Stimulated activated naive CD4-positive, alpha-beta T cell treated with Interleukin-2 at 50 U/mL for 16 hours (primary cell): ENCODE data around the gene ANKRD42.
"Not testable (repeated sequence)": the region's sequence is repeated elsewhere in the genome, so short reads cannot be mapped to it uniquely, and the experiment has no call there.

Source experiments
- DNase-seq: peaks from one replicate; lab custom pipeline; 2025; lab: John Stamatoyannopoulos, UW

The ANKRD42 gene

GRCh38 chr11:83172551-83172950, 21.0 kb upstream of the ANKRD42 start:
- DNase-seq: no peak

DNA sequence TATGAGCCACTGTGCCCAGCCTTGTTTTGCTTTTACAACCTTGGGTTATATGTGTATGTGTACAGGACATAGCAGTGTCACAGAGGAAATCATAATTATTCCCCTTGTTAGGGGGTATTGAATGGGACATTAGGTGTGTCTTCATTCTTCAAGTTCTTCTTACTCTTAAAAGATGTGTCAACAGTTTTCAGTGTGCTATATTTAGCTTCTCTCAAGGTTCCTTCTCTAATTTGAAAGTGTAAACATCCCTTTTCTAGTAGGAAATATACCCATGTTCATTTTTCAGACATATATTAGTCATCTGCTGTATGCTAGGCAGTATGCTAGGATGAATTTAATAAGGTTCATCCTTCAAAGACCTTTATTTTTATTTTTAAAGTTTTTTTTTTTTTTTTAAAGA, 19.5 kb upstream of the ANKRD42 start:
- DNase-seq: no peak

DNA sequence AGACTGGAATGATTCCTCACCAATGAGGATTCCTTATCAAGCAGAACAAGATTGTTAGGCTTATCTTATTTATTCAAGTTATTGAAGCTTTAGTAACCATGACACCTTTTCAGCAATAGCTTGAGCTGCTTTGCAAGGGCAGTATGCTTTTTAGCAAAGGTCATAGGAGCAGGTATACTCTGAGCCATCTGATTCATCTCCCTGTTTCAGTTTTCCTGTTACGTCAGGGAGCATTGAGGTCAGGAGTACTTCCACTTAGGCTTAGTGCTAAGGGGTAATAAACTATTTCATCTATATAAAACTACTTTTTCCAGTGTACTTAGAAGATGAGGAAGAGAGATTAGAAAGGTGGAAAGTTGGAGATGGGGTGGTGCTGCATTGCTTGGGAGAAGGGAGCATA, 17.7 kb upstream of the ANKRD42 start:
- DNase-seq: no peak

- no peak for DNase-seq
Observed at GRCh38 chr11:83181815-83182214, 11.7 kb upstream of the ANKRD42 start.

GRCh38 chr11:83185767-83186166, 7.7 kb upstream of the ANKRD42 start:
- DNase-seq: no peak

GRCh38 chr11:83187465-83187864, 6.0 kb upstream of the ANKRD42 start:
- DNase-seq: no peak

DNA sequence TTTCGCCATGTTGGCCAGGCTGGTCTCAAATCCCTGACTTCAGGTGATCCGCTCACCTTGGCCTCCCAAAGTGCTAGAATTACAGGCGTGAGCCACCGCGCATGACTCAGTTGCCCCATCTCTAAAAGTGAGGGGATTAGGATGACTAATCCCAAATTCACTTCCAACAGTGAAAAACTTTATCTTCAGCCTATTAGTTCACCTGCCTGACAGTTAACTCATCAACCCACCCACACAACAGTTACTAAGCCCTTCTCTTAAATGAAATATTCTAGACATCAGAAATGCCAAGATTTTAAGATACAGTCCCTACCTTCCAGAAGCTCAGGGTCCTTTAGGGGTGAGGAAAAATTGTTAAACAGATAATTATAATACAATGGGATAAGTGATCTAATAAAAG, 2.0 kb upstream of the ANKRD42 start:
- DNase-seq: no peak

DNA sequence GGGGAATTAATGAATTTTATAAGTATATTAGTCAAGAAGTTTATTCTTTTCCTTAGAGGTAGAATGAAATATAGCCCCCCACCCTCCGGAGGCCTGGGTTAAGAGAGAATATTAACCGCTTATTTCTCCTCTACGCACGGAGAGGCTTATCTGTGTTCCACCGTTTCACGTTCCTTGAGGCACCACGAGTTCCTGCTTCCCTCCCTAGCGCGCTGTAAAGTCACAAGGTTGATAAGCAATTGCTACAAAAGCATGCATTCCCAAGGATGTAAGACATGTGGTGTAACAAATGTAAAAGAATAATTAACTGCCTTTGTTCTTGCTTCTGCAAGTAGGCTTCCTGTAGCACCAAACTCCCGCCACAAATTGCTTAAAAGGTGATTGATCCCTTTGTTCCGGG, 1.5 kb upstream of the ANKRD42 start:
- no peak for DNase-seq

DNA sequence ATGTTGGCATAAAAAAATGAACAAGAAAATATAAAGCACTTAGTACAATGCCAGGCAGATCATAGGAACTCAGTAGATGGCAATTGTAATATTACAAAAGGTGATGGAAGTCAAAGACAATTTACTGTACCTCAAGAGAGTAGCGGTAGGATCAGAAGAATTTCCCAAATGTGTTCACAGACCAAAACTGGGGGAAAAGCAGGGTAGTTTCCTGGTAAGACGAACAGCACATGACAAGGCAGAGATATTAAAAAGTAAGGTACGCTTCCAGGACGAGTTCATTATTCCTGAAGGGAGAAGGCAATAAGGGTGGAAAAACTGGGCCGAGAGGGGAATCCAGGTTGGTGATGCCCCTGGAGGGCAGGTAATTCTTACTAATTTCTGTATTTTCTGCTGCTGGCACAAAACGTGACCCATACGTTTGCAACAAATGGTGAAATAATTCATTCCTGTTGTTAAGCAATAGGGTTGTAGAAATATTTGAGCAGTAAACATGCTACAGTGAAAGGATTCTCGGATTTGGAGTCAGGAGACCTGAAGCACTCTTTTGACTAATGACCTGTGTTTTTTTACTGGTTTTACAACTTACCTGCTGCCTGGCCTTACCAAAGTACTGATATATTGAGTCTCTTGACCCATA, 786 bp upstream of the ANKRD42 start:
- DNase-seq: no peak

DNA sequence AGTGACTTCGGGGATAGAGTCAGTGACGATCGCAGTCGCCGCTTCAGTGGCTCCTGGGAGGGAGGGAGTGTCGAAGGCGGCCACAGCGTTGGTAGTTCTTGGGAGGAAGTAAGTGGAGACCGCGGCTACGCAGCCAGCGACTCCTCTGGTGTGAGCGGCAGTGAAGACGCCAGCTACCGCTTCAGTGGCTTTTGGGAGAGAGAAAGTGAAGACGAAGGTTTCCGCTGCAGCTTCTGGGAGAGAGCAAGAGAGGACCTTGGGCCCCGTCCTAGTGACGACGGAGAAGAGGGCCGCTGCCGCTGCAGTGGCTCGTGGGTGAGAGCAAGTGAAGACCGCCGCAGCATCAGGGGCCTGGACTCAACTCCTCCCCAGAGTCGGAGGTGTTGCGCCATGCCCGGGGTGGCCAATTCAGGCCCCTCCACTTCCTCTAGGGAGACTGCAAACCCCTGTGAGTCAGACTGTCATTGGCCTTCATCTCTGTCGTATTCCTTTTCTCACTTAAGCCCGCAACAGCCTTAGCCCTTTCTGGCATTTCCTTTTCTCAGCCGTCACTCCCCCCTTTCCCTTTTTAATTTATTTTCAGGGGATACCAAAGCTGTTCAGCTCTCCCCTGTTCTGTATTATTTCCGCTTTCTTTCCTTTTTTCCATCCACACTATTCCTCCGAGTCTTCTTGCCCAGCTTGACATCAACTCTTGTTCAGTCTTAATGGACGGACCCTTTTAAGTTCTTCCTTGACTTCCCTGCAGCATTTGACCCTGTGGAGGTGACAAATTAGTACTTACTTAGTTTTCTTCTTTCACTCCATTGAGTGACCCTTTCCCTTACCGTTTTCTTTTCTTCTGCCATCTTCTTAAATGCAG, 1.0 kb downstream of the ANKRD42 start:
- peak; percentile 60 for DNase-seq

DNA sequence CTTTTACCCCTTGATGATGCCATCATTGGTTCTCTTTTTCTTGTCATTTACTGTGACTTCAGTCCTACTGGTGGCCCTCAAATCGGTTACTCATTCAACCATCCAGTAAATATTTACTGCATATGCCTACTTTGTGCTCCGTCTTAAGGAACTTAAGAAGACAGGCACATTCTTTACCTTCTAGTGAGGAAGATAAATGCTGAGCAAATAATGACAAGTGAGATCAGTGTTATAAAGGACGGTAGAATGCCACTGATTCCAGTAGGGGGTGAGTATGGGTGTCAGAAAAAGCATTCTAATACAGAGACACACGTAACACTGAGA, 1.6 kb downstream of the ANKRD42 start:
- no peak for DNase-seq

DNA sequence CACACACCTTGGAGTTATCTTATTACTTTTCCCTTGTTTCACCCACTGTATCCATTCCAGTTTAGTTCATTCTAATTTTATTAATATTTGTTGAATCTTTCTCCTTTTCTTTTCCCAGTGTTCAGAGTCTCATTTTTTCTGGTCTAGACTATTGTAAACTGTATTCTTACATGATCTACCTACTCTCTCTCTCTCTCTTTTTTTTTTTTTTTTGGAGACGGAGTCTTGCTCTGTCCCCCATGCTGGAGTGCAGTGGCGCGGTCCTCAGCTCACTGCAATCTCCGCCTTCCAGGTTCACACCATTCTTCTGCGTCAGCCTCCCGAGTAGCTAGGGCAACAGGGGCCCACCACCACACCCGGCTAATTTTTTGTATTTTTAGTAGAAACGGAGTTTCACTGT, 2.1 kb downstream of the ANKRD42 start:
- no peak for DNase-seq

DNA sequence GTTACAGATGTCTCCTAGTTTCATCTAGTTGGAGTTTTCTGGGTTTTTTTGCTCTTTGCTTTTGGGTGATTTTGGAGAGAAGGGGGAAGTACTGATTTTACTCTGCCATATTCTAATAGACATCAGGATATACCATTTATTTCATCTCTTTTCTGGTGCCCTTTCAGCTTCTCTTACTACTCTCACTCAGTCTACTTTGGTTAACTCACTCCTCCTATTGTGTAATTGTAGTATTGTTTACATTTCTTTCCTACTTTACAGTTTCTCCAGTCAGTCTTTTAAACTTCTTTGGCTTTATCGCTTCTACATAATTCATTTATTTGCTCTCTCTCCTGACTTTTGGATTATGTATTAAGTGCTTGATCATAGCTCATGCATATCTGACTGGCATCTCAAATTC, 6.5 kb downstream of the ANKRD42 start:
- no peak for DNase-seq

GRCh38 chr11:83205608-83206185, 12.2 kb downstream of the ANKRD42 start:
- no peak for DNase-seq

DNA sequence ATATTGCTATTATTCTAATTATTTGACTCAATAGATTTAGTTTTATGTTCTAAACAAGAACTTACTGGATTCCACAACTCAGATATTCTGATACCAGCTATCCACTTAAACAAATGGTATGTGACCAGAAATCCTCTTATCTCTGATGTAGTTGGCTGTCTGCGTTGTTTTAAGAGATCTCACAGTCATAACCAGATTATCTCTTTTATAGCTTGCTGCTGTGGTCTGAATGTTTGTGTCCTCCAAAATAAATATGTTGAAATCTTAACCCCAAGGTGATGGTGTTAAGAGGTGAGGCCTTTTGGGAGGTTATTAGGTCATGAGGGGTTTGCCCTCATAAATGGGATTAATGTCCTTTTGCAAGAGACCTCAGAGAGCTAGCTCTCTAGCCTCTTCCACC, 12.7 kb downstream of the ANKRD42 start:
- DNase-seq: no peak

GRCh38 chr11:83206771-83207382, 13.4 kb downstream of the ANKRD42 start:
- DNase-seq: not testable (repeated sequence)

GRCh38 chr11:83219095-83219494, 25.6 kb downstream of the ANKRD42 start:
- no peak for DNase-seq

GRCh38 chr11:83220260-83220659, 26.7 kb downstream of the ANKRD42 start:
- no peak for DNase-seq

DNA sequence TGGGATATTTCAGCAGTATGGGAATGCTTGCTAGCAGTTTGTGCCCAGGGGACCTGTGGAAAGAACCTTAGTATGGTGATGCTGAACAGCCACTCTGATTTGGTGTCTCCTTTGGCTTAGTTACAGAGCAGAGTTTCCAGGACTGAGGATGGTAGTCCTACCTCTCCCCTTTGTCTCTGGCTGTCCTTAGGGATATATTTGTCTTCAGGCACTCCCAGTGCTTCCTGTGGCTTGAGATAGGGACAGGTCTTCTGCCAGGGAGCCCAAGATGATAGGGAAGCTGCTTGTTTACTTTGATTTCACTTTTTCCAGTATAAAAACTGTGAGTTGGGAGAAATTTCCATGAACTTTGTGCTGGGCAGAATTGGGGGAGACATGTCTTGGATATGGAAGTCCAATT, 28.2 kb downstream of the ANKRD42 start:
- no peak for DNase-seq

- no peak for DNase-seq
Observed at GRCh38 chr11:83222499-83222898, 29.0 kb downstream of the ANKRD42 start.

- DNase-seq: no peak
Observed at GRCh38 chr11:83223457-83223856, 29.9 kb downstream of the ANKRD42 start.

- DNase-seq: no peak
Observed at GRCh38 chr11:83235825-83236224, 42.3 kb downstream of the ANKRD42 start.

DNA sequence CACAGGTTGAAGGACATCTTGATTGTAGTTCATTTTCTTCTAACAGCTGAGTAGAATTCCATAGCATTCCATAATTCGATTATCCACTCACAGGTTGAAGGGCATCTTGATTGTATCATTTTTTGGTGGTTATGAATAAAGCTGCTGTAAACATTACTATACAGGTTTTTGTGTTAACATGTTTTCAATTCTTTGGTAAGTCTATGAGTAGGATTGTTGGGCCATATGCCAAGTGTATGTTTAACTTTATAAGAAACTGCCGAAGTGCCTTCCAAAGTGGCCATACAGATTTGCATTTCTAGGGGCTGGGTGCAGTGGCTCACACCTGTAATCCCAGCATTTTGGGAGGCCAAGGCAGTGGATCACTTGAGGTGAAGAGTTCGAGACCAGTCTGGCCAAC, 44.6 kb downstream of the ANKRD42 start:
- DNase-seq: no peak
